Testis (tissue), 2 donors: ENCODE data around the gene DNAH9.

Experiments
- CTCF ChIP-seq, 3 experiments: fragments of 450-650 bp in 2 of 3; fragments of 200-600 bp in 1 of 3; sonication (generic) in 1 of 3; IDR thresholded peaks; one replicate each; pipeline ENCODE4 v1.5.1; 2016 to 2019; ENCODE audit warnings: antibody characterized with exemption in 3 of 3, mild to moderate bottlenecking in 2 of 3, moderate library complexity in 1 of 3
- POLR2A ChIP-seq: fragments of 450-650 bp; IDR thresholded peaks from one replicate; pipeline ENCODE4 v1.6.1; 2017; ENCODE audit warnings: antibody characterized with exemption, mild to moderate bottlenecking, moderate library complexity

- TF ChIP-seq CTCF (IDR thresholded peaks at IDR 0.05) (no peak), POLR2A (no peak)
These were observed 323.0 kb downstream of the DNAH9 start for GRCh38 chr17:11921296-11921695.
